ENCODE data around the gene EPN1. TPM values are rescaled to one million over a fixed set of nuclear protein-coding genes. Genes with fewer than 3 reads are reported as not detected.

The EPN1 gene
- total RNA-seq, 2 experiments from 2014 or later = 39.0 to 40.5 TPM

DNA sequence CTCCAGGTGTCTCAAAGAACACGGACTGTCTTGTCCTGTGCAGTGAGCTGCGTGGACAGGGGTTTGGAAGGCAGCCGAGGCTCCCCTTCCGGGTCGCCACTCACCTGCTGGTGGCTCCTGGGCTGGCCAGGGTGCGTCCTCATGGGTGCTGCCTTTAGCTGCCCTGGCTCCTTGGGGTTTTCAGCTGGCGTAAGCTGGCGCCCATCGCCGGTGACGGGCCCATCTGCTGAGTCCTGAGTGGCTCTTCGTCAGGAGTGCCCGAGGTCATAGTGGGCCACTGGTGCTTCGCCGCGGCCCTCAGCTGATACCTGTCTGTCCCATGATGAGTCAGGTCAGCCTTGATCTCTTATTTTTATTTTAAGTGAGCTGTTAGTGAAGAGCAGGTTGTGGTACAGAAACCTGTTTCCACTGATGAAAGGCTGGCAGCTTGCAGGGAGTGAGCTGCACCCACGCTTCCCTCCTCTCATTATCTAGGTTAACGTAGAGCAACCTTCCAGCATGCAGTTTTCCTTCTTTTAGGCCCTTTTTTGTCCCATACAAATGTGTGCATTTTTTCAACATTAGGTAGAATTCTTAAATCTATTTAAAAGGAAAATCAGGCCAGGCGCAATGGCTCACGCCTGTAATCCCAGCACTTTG lies 18.4 kb downstream of the EPN1 start:
- no peak overlapping the region for H3K4me3 ChIP-seq (ENCODE audit: low read length)
- no peaks in the 10 kb centered on the region for H3K27me3 ChIP-seq (ENCODE audit: control insufficient read depth in 1 of 2, insufficient read depth in 2 of 2, low read length in 2 of 2)
- DNase-seq (no peak), ATAC-seq (ENCODE audit: poor library complexity) (no peak)
- intact Hi-C loops (cut with DNase I, micrococcal nuclease) = no loop called here
- no peak overlapping the region for H3K27ac ChIP-seq (ENCODE audit: low read depth in 1 of 2, low read length in 2 of 2)
- ChIA-PET CTCF (no interaction called here), POLR2A (interaction anchor here (0.6 kb wide), 1 partner anchor 30 kb away, joined by 3 read pairs; no protein-coding TSS in a partner anchor)
- TF ChIP-seq, protein P1, sequence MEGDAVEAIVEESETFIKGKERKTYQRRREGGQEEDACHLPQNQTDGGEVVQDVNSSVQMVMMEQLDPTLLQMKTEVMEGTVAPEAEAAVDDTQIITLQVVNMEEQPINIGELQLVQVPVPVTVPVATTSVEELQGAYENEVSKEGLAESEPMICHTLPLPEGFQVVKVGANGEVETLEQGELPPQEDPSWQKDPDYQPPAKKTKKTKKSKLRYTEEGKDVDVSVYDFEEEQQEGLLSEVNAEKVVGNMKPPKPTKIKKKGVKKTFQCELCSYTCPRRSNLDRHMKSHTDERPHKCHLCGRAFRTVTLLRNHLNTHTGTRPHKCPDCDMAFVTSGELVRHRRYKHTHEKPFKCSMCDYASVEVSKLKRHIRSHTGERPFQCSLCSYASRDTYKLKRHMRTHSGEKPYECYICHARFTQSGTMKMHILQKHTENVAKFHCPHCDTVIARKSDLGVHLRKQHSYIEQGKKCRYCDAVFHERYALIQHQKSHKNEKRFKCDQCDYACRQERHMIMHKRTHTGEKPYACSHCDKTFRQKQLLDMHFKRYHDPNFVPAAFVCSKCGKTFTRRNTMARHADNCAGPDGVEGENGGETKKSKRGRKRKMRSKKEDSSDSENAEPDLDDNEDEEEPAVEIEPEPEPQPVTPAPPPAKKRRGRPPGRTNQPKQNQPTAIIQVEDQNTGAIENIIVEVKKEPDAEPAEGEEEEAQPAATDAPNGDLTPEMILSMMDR (IDR thresholded peaks at IDR 0.05) = no peak
- Mint-ChIP-seq H3K27me3 (no peaks in the 10 kb centered on the region), H3K4me1 (ENCODE audit: low read depth) (no peaks in the 10 kb centered on the region), H3K27ac (no peak overlapping the region), H3K36me3 (ENCODE audit: low read depth) (peaks cover 72% of the 10 kb centered on the region), H3K9me3 (no peaks in the 10 kb centered on the region), H3K4me3 (no peak overlapping the region)
- H3K9me3 ChIP-seq (ENCODE audit: control insufficient read depth in 1 of 2, insufficient read depth in 1 of 2, low read length in 2 of 2) = no peaks in the 10 kb centered on the region
- peaks cover under 1% of the 10 kb centered on the region for H3K4me1 ChIP-seq (ENCODE audit: insufficient read depth, low read length)
- H3K36me3 ChIP-seq (ENCODE audit: insufficient read depth, low read length) = peaks cover 65% of the 10 kb centered on the region

DNA sequence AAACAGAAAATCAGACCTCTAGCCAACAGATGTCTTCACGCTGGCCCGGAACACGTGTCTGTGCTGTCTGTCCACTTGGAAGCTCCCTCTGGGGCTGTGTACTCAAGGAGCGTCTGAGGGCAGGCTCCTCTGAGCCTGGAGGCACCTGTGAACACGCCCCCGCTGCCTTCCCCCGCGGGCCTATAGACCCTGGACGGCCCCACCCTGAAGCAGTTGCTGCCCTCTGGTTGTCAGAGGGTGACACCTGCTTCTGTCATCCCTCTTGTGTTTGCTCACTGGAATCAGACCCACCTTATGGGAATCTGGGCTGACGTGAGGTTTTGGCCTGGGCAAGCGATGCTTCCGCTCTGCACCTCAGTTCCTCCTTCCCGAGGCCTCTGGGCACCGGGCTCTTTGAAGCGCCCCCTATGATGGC lies 19.2 kb downstream of the EPN1 start:
- ChIA-PET POLR2A (no interaction called here), CTCF (no interaction called here)

DNA sequence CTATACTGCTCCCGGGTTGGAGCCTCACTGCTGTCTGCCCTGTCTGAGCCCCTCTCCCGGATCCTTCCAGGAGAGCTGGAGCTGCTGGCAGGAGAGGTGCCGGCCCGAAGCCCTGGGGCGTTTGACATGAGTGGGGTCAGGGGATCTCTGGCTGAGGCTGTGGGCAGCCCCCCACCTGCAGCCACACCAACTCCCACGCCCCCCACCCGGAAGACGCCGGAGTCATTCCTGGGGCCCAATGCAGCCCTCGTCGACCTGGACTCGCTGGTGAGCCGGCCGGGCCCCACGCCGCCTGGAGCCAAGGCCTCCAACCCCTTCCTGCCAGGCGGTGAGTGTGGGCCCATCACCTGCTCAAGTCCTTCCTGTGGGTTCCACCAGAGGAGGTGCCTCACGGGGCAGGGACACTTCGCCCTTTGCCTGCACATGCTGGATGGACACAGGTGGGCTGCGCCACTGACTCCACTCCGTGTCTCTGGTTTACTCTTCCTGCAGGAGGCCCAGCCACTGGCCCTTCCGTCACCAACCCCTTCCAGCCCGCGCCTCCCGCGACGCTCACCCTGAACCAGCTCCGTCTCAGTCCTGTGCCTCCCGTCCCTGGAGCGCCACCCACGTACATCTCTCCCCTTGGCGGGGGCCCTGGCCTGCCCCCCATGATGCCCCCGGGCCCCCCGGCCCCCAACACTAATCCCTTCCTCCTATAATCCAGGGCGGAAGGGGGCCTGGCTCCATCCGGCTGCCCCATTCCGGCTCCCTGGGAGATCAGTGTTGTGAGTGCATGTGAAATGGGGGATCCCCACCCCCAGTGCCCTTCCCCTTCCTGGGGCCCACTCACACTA lies 19.8 kb downstream of the EPN1 start:
- H3K4me1 ChIP-seq (ENCODE audit: insufficient read depth, low read length) = no peaks in the 10 kb centered on the region
- Mint-ChIP-seq H3K27ac (no peak overlapping the region), H3K27me3 (no peaks in the 10 kb centered on the region), H3K9me3 (no peaks in the 10 kb centered on the region), H3K36me3 (ENCODE audit: low read depth) (peaks cover 69% of the 10 kb centered on the region), H3K4me3 (no peak overlapping the region), H3K4me1 (ENCODE audit: low read depth) (no peaks in the 10 kb centered on the region)
- H3K27me3 ChIP-seq (ENCODE audit: control insufficient read depth in 1 of 2, insufficient read depth in 2 of 2, low read length in 2 of 2) = no peaks in the 10 kb centered on the region
- peaks cover 51% of the 10 kb centered on the region for H3K36me3 ChIP-seq (ENCODE audit: insufficient read depth, low read length)
- TF ChIP-seq, protein P1 (IDR thresholded peaks at IDR 0.05) = no peak
- POLR2A ChIA-PET = no interaction called here
- no peaks in the 10 kb centered on the region for H3K9me3 ChIP-seq (ENCODE audit: control insufficient read depth in 1 of 2, insufficient read depth in 1 of 2, low read length in 2 of 2)
- H3K4me3 ChIP-seq (ENCODE audit: low read length) = no peak overlapping the region
- intact Hi-C loops (cut with DNase I, micrococcal nuclease) = loop anchor here in 1 of 2 experiments (1.0 kb wide), 1 partner anchor 10 kb away; no protein-coding TSS in a partner anchor
- ATAC-seq (ENCODE audit: poor library complexity) = no peak
- H3K27ac ChIP-seq (ENCODE audit: low read depth in 1 of 2, low read length in 2 of 2) = no peak overlapping the region
- CTCF ChIA-PET = no interaction called here
- DNase-seq = no peak

More for the DNA sequence above, 19.2 kb downstream of the EPN1 start:
- peaks cover 57% of the 10 kb centered on the region for H3K36me3 ChIP-seq (ENCODE audit: insufficient read depth, low read length)
- TF ChIP-seq, protein P1 (IDR thresholded peaks at IDR 0.05) = no peak
- no peaks in the 10 kb centered on the region for H3K4me1 Mint-ChIP-seq (ENCODE audit: low read depth)
- H3K4me3 ChIP-seq (ENCODE audit: low read length) = no peak overlapping the region
- no peaks in the 10 kb centered on the region for H3K9me3 Mint-ChIP-seq
- no peak overlapping the region for H3K27ac ChIP-seq (ENCODE audit: low read depth in 1 of 2, low read length in 2 of 2)
- H3K36me3 Mint-ChIP-seq (ENCODE audit: low read depth) = peaks cover 72% of the 10 kb centered on the region
- no peaks in the 10 kb centered on the region for H3K9me3 ChIP-seq (ENCODE audit: control insufficient read depth in 1 of 2, insufficient read depth in 1 of 2, low read length in 2 of 2)
- DNase-seq = no peak
- no peaks in the 10 kb centered on the region for H3K27me3 Mint-ChIP-seq
- no peaks in the 10 kb centered on the region for H3K4me1 ChIP-seq (ENCODE audit: insufficient read depth, low read length)
- no peak for ATAC-seq (ENCODE audit: poor library complexity)
- no peaks in the 10 kb centered on the region for H3K27me3 ChIP-seq (ENCODE audit: control insufficient read depth in 1 of 2, insufficient read depth in 2 of 2, low read length in 2 of 2)
- H3K27ac Mint-ChIP-seq = no peak overlapping the region
- no peak overlapping the region for H3K4me3 Mint-ChIP-seq
- intact Hi-C loops (cut with DNase I, micrococcal nuclease) = loop anchor here in 1 of 2 experiments (1.0 kb wide), 1 partner anchor 9 kb away; no protein-coding TSS in a partner anchor

Data from CD4-positive, alpha-beta T cell (primary cell).